Measurements from ENCODE around the gene OPHN1.

GRCh38 chrX:68203646-68204045 is 229.6 kb downstream of the OPHN1 start:
- TF ChIP-seq CTCF (IDR thresholded peaks at IDR 0.05; ENCODE audit: low read length) (no peak), EZH2 (optimal IDR thresholded peaks at IDR 0.05; ENCODE audit: low read depth, low read length) (no peak), EZH2phosphoT487 (IDR thresholded peaks at IDR 0.05; ENCODE audit: low read length) (no peak)

All from MM.1S (cell line).